Loucy (cell line): ENCODE measurements around the gene RNF181.

Source experiments
- CTCF ChIP-seq: fragments of 200-600 bp; sonication (generic); conservative IDR thresholded peaks from 2 replicates; pipeline ENCODE4 v1.5.1; 2014; ENCODE audit warnings: mild to moderate bottlenecking, antibody characterized with exemption, low read length
- EZH2phosphoT487 ChIP-seq: fragments of 200-600 bp; IDR thresholded peaks from 2 replicates; pipeline ENCODE4 v1.6.1; 2018; ENCODE audit warnings: antibody characterized with exemption, mild to moderate bottlenecking, moderate library complexity, borderline replicate concordance

DNA sequence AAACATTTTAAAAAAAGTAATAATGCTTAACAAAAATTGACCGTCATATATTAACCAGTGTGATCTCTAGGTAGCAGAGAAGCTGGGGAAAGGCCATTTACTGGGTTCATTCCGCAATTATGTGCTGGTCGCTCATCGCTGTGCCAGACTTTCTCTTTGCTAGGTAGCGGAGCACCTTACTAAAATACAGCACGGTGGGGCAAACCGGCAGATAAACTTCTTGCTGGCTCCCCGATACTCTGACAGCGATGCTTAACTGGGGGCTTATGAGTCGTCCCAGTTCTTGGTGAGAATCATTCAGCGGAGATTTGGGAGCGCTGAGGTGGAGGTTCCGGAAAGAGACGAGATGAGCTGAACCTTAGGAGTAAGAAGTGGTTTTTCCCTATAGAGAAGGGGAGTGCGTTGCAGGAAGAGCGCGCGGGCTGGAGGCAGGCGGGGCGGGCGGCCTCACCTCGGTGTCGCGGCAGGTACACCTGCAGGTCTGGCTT is 15.7 kb downstream of the RNF181 start:
- TF ChIP-seq CTCF (no peak), EZH2phosphoT487 (no peak)
